Measurements from ENCODE around the gene TMCC1.

- no peak for TF ChIP-seq CBFB (IDR thresholded peaks at IDR 0.05; ENCODE audit: low read depth)
- TF ChIP-seq NR2C1 (IDR thresholded peaks at IDR 0.05), result no peak
- TF ChIP-seq NRF1 (conservative IDR thresholded peaks at IDR 0.05; ENCODE audit: low read depth, low read length), result no peak
- TF ChIP-seq, protein P1, sequence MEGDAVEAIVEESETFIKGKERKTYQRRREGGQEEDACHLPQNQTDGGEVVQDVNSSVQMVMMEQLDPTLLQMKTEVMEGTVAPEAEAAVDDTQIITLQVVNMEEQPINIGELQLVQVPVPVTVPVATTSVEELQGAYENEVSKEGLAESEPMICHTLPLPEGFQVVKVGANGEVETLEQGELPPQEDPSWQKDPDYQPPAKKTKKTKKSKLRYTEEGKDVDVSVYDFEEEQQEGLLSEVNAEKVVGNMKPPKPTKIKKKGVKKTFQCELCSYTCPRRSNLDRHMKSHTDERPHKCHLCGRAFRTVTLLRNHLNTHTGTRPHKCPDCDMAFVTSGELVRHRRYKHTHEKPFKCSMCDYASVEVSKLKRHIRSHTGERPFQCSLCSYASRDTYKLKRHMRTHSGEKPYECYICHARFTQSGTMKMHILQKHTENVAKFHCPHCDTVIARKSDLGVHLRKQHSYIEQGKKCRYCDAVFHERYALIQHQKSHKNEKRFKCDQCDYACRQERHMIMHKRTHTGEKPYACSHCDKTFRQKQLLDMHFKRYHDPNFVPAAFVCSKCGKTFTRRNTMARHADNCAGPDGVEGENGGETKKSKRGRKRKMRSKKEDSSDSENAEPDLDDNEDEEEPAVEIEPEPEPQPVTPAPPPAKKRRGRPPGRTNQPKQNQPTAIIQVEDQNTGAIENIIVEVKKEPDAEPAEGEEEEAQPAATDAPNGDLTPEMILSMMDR (IDR thresholded peaks at IDR 0.05 in 2 of 3, conservative IDR thresholded peaks at IDR 0.05 in 1 of 3; ENCODE audit: control insufficient read depth in 2 of 3, extremely low read depth in 1 of 3, insufficient read depth in 1 of 3, low read depth in 3 of 3, low read length in 3 of 3), result no peak
- no peak for TF ChIP-seq RFX5 (IDR thresholded peaks at IDR 0.05; ENCODE audit: low read depth, low read length)
- no peak for TF ChIP-seq POLR2A (IDR thresholded peaks at IDR 0.05; ENCODE audit: low read depth, low read length)
- no peak for TF ChIP-seq RAD21 (IDR thresholded peaks at IDR 0.05; ENCODE audit: insufficient read depth, low read depth, low read length)
- no peak for TF ChIP-seq EZH2 (IDR thresholded peaks at IDR 0.05; ENCODE audit: borderline replicate concordance, control insufficient read depth, low read depth, low read length)
These were observed 4.7 kb downstream of the TMCC1 start for GRCh38 chr3:129888771-129889170.

Data from GM12878 (cell line).